HG02981 (cell line): Measurements from ENCODE around the gene SFTPB.

ENCODE experiments used
- ATAC-seq: cut with Tn5 transposase; IDR thresholded peaks from one replicate; pipeline ENCODE4 v1.9.1; 2021; ENCODE audit warnings: mild to moderate bottlenecking, moderate library complexity; ENCODE audit not compliant: unreplicated experiment

The SFTPB gene

GRCh38 chr2:85702800-85703199 is 34.8 kb upstream of the SFTPB start:
- no peak for ATAC-seq

- ATAC-seq, result no peak
These were observed 34.2 kb upstream of the SFTPB start for GRCh38 chr2:85702172-85702571.

GRCh38 chr2:85699325-85699724 is 31.3 kb upstream of the SFTPB start:
- ATAC-seq, result no peak

GRCh38 chr2:85698880-85699254 is 30.9 kb upstream of the SFTPB start:
- ATAC-seq, result no peak

- no peak for ATAC-seq
These were observed 30.3 kb upstream of the SFTPB start for GRCh38 chr2:85698184-85698879.

- no peak for ATAC-seq
These were observed 29.7 kb upstream of the SFTPB start for GRCh38 chr2:85697716-85698115.

- no peak for ATAC-seq
These were observed 29.1 kb upstream of the SFTPB start for GRCh38 chr2:85697096-85697495.

- no peak for ATAC-seq
These were observed 28.0 kb upstream of the SFTPB start for GRCh38 chr2:85695691-85696668.

- ATAC-seq, result no peak
These were observed 27.1 kb upstream of the SFTPB start for GRCh38 chr2:85695121-85695520.

- ATAC-seq, result no peak
These were observed 26.3 kb upstream of the SFTPB start, which contains the start of gene GNLY for GRCh38 chr2:85694052-85695025. Gene GNLY (plus strand): TSS chr2:85694358. CDS start chr2:85694419, 61 bp downstream.

- ATAC-seq, result no peak
These were observed 24.1 kb upstream of the SFTPB start for GRCh38 chr2:85692039-85692645.

GRCh38 chr2:85690932-85691331 is 22.9 kb upstream of the SFTPB start:
- ATAC-seq, result no peak

GRCh38 chr2:85684806-85685205 is 16.8 kb upstream of the SFTPB start:
- ATAC-seq, result no peak

GRCh38 chr2:85684380-85684779 is 16.4 kb upstream of the SFTPB start:
- no peak for ATAC-seq

- ATAC-seq, result no peak
These were observed 14.4 kb upstream of the SFTPB start for GRCh38 chr2:85682378-85682777.

- no peak for ATAC-seq
These were observed 13.8 kb upstream of the SFTPB start for GRCh38 chr2:85681776-85682175.

- ATAC-seq, result no peak
These were observed 13.4 kb upstream of the SFTPB start for GRCh38 chr2:85681372-85681763.

GRCh38 chr2:85680707-85681371 is 12.8 kb upstream of the SFTPB start:
- no peak for ATAC-seq

GRCh38 chr2:85678794-85679672 is 11.0 kb upstream of the SFTPB start:
- no peak for ATAC-seq
